Glutamatergic neuron (in vitro differentiated cells): ENCODE measurements around the gene SPATA19. TPM values are rescaled to one million over a fixed set of nuclear protein-coding genes. Genes with fewer than 3 reads are reported as not detected.

Experiments used
- total RNA-seq: library from RNA; stranded (reverse); fragmentation: NEBNext Ultra II Directional; extraction: Animal tissue kit (Norgen Biotek cat#: 25700); gene quantifications from one replicate; pipeline ENCODE4 v1.2.1, GENCODE V29; 2021; ENCODE audit not compliant: unreplicated experiment

Gene SPATA19
- total RNA-seq, 1 donor from 2014 or later: not detected

Other genes with a start within 250 kb of the SPATA19 start
- 209 TPM for gene IGSF9B, start 111.5 kb upstream of the SPATA19 start, total RNA-seq
- gene JAM3, start 223.6 kb upstream of the SPATA19 start, total RNA-seq: 101 TPM